ENCODE measurements around the gene B3GALT2.

B3GALT2 gene

GRCh38 chr1:193156822-193157142, 29.6 kb downstream of the B3GALT2 start:
- no peak for DNase-seq (ENCODE audit: low read depth)
- no peak for TF ChIP-seq CTCF (IDR thresholded peaks at IDR 0.05; ENCODE audit: insufficient read depth, low read depth, low read length, missing control alignments)
- H3K4me3 ChIP-seq (ENCODE audit: low read depth, low read length): no peak overlapping the region

GRCh38 chr1:193156117-193156821, 30.1 kb downstream of the B3GALT2 start:
- no peak for DNase-seq (ENCODE audit: low read depth)
- H3K4me3 ChIP-seq (ENCODE audit: low read depth, low read length): no peak overlapping the region
- no peak for TF ChIP-seq CTCF (IDR thresholded peaks at IDR 0.05; ENCODE audit: insufficient read depth, low read depth, low read length, missing control alignments)

- TF ChIP-seq CTCF (IDR thresholded peaks at IDR 0.05; ENCODE audit: insufficient read depth, low read depth, low read length, missing control alignments): no peak
- no peak overlapping the region for H3K4me3 ChIP-seq (ENCODE audit: low read depth, low read length)
- DNase-seq (ENCODE audit: low read depth): no peak
Observed at GRCh38 chr1:193144999-193145398, 41.4 kb downstream of the B3GALT2 start.

GRCh38 chr1:193144361-193144938, 42.0 kb downstream of the B3GALT2 start:
- DNase-seq (ENCODE audit: low read depth): no peak
- no peak for TF ChIP-seq CTCF (IDR thresholded peaks at IDR 0.05; ENCODE audit: insufficient read depth, low read depth, low read length, missing control alignments)
- H3K4me3 ChIP-seq (ENCODE audit: low read depth, low read length): no peak overlapping the region

- DNase-seq (ENCODE audit: low read depth): no peak
- TF ChIP-seq CTCF (IDR thresholded peaks at IDR 0.05; ENCODE audit: insufficient read depth, low read depth, low read length, missing control alignments): no peak
- H3K4me3 ChIP-seq (ENCODE audit: low read depth, low read length): no peak overlapping the region
Observed at GRCh38 chr1:193143285-193143684, 43.1 kb downstream of the B3GALT2 start.

- no peak for DNase-seq (ENCODE audit: low read depth)
- H3K4me3 ChIP-seq (ENCODE audit: low read depth, low read length): no peak overlapping the region
- TF ChIP-seq CTCF (IDR thresholded peaks at IDR 0.05; ENCODE audit: insufficient read depth, low read depth, low read length, missing control alignments): no peak
Observed at GRCh38 chr1:193142409-193142808, 44.0 kb downstream of the B3GALT2 start.

- no peak overlapping the region for H3K4me3 ChIP-seq (ENCODE audit: low read depth, low read length)
- TF ChIP-seq CTCF (IDR thresholded peaks at IDR 0.05; ENCODE audit: insufficient read depth, low read depth, low read length, missing control alignments): no peak
- no peak for DNase-seq (ENCODE audit: low read depth)
Observed at GRCh38 chr1:193141804-193142203, 44.6 kb downstream of the B3GALT2 start.

Data from GM12865 (cell line).